AG04449 (cell line): ENCODE measurements around the gene VIPR1.

Experiments used
- CTCF ChIA-PET: fragments of 350-600 bp; formaldehyde crosslinking; extraction: SDS; loops from one replicate; lab custom pipeline; 2021; ENCODE audit warnings: antibody characterized with exemption; lab: Yijun Ruan, JAX
- POLR2A ChIA-PET: fragments of 400-600, 350-600 bp; formaldehyde crosslinking; extraction: SDS; loops from one replicate; lab custom pipeline; 2020; ENCODE audit warnings: antibody characterized with exemption, inconsistent platforms; lab: Yijun Ruan, JAX
- DNase-seq: peaks from one replicate; pipeline ENCODE4 v3.0.0-alpha.2; 2010; ENCODE audit warnings: low read depth, low spot score
- H3K4me3 ChIP-seq: 2 replicates; pipeline ENCODE4 v1.5.1; 2011; ENCODE audit warnings: low read depth, mild to moderate bottlenecking, control low read depth, low read length
- TF ChIP-seq, protein P1 (sequence below): IDR thresholded peaks from one replicate; pipeline ENCODE4 v1.5.1; 2011; ENCODE audit warnings: mild to moderate bottlenecking, moderate library complexity, low read length, control low read depth, inconsistent platforms; ENCODE audit not compliant: insufficient read depth; ENCODE audit errors: missing control alignments

Gene VIPR1, protein sequence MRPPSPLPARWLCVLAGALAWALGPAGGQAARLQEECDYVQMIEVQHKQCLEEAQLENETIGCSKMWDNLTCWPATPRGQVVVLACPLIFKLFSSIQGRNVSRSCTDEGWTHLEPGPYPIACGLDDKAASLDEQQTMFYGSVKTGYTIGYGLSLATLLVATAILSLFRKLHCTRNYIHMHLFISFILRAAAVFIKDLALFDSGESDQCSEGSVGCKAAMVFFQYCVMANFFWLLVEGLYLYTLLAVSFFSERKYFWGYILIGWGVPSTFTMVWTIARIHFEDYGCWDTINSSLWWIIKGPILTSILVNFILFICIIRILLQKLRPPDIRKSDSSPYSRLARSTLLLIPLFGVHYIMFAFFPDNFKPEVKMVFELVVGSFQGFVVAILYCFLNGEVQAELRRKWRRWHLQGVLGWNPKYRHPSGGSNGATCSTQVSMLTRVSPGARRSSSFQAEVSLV

DNA sequence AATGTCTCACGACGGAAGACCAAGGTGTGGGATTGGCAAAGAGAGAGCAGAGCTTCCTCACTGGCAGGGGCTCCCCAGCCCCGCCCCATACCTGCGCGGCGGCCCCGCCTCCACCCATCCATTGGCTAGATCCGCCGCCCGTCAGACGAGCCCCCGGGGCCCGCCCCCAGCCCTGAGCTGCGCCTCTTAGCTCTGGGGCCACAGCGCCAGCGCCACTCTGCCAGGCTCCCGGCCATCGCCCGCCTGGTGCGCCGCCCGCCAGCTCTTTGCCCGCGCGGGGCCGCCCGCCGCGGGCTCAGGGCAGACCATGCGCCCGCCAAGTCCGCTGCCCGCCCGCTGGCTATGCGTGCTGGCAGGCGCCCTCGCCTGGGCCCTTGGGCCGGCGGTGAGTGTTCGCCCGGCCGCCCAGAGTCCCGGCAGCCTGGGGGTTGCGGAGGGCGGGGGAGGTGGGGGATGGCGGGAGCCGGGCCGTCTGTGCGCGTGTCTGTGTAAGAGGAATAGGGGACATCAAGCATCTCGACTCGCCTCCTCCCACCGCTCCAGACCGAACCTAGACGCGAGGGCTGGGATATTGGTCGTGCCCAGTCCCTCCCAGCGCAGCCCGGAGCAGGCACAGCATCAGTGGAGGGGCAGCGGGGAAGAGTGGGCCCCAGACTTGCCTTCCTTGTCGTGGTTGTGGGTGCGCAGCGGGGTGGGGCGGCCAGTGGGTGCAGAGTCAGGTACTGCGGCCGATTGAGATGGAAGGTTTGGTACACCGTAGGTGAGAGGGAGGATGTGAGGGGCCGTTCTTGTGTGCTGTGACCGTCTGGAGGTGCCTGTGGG is at the start of gene VIPR1:
Gene VIPR1 (plus strand): TSS at position 215 of the 822 bp plus-strand sequence. CDS start 93 bp downstream, at position 308.
- no peak for DNase-seq
- TF ChIP-seq, protein P1, sequence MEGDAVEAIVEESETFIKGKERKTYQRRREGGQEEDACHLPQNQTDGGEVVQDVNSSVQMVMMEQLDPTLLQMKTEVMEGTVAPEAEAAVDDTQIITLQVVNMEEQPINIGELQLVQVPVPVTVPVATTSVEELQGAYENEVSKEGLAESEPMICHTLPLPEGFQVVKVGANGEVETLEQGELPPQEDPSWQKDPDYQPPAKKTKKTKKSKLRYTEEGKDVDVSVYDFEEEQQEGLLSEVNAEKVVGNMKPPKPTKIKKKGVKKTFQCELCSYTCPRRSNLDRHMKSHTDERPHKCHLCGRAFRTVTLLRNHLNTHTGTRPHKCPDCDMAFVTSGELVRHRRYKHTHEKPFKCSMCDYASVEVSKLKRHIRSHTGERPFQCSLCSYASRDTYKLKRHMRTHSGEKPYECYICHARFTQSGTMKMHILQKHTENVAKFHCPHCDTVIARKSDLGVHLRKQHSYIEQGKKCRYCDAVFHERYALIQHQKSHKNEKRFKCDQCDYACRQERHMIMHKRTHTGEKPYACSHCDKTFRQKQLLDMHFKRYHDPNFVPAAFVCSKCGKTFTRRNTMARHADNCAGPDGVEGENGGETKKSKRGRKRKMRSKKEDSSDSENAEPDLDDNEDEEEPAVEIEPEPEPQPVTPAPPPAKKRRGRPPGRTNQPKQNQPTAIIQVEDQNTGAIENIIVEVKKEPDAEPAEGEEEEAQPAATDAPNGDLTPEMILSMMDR = no peak
- ChIA-PET POLR2A (no interaction called here), CTCF (interaction anchor here (1.6 kb wide), 1 partner anchor 10 kb away, joined by 6 read pairs; no protein-coding TSS in a partner anchor)
- peak within 1 kb of the TSS; percentile 6 for H3K4me3 ChIP-seq

DNA sequence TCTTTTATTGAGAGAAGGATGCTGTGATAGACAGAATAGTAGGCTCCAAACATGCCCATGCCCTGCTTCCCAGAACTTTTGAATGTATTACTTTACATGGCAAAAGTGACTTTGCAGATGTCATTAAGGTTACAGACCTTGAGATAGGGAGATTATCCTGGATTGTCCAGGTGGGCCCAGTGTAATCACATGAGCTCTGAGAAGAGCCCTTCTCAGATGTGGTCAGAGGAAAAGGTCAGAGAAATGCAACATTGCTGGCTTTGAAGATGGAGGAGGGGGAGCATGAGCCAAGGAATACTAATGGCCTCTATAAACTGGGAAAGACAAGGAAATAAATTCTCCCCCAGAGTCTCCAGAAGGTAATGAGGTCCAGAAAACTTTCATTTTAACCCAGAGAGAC is 46.2 kb upstream of the VIPR1 start:
- H3K4me3 ChIP-seq = no peak overlapping the region
- CTCF ChIA-PET = interaction anchor here (1.1 kb wide), 1 partner anchor 91 kb away, joined by 4 read pairs; no protein-coding TSS in a partner anchor
- POLR2A ChIA-PET = no interaction called here
- TF ChIP-seq, protein P1 = no peak
- no peak for DNase-seq

DNA sequence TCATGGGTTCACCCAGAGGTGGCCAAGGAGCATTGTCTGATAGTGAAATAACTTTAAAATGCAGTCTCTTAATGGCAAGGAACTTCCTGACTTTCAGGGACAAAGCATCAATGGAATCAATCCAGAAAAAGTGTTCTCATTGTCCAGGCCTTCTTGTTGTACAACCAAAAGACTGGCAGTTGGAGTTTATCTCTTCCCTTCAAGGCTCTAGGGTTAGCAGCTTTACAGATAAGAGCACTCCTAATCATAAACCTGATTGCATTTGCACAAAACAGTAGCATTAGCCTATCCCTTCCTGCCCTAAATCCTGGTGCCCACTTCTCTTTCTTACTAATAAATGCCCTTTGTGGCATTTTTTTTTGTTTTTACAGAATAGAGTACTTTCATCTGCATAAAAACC is 43.3 kb upstream of the VIPR1 start:
- no peak for DNase-seq
- CTCF ChIA-PET = interaction anchor here (1.2 kb wide), 1 partner anchor 213 kb away, joined by 3 read pairs; no protein-coding TSS in a partner anchor
- TF ChIP-seq, protein P1 = no peak
- POLR2A ChIA-PET = no interaction called here
- H3K4me3 ChIP-seq = no peak overlapping the region

DNA sequence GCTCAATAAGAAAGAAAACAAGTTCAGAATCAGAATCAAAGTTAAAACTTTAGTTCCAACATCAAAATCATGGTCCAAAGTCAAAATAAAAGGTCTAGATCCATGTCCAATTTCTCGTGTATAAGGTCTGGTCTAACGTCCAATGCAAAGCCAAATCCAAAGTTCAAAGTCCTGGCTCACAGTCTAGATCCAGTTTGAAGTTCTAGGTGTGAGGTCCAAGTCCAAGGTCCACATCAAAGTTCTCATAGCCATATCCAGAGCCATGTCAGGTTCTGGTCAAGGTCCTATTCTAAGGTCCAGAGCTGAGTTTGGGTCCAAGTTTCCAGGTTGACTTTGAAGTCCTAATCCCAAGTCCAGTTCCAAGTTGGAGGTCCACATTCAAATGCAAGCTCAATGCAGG is 40.7 kb upstream of the VIPR1 start:
- TF ChIP-seq, protein P1 = no peak
- POLR2A ChIA-PET = no interaction called here
- H3K4me3 ChIP-seq = no peak overlapping the region
- CTCF ChIA-PET = no interaction called here
- DNase-seq = no peak

DNA sequence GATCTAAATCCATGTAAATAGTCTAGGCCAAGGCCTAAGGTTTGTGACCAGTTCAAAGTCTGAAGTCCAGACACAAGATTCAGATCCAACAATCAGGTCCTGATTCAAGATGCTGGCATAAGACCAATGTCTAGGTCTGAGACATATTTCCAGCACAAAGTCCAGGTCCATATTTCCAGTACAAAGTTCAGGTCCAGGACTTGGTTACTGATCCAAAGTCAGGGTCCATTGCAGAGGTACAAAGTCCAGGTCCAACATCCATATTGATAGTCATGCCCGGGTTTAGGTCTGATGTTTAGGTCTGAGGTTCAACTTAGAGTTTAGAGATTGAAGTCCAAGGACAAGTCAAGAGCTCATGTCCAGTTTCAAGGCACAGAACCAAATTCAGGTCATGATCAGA is 39.4 kb upstream of the VIPR1 start:
- TF ChIP-seq, protein P1 = no peak
- ChIA-PET POLR2A (no interaction called here), CTCF (interaction anchor here (0.6 kb wide), 1 partner anchor 15 kb away, joined by 4 read pairs; no protein-coding TSS in a partner anchor)
- no peak for DNase-seq
- no peak overlapping the region for H3K4me3 ChIP-seq
